ENCODE results near the gene ADPRS.

DNA sequence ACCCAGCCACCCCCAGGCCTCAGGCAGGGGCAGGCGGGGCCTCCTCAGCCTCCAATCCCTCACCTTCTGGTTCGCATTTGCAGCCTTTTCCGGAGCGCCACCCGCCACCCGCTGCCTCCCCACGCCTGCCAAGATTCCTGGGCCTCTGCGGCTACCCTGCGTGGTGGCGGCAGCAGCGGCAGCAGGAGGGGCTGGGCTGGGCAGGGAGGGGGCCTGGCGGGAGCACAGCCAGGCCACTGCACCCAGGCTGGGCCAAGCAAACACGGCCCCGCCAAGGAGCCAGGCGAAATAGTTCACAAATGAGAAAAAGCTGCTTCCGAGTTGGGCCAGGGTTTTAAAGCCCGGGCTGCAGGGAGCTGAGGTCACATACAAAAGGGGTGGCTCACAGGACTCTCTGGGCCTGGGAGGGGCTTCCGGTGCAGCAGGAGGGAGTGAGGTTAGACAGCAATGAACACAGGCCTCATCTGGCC is 26.5 kb downstream of the ADPRS start:
- TF ChIP-seq, protein P1, sequence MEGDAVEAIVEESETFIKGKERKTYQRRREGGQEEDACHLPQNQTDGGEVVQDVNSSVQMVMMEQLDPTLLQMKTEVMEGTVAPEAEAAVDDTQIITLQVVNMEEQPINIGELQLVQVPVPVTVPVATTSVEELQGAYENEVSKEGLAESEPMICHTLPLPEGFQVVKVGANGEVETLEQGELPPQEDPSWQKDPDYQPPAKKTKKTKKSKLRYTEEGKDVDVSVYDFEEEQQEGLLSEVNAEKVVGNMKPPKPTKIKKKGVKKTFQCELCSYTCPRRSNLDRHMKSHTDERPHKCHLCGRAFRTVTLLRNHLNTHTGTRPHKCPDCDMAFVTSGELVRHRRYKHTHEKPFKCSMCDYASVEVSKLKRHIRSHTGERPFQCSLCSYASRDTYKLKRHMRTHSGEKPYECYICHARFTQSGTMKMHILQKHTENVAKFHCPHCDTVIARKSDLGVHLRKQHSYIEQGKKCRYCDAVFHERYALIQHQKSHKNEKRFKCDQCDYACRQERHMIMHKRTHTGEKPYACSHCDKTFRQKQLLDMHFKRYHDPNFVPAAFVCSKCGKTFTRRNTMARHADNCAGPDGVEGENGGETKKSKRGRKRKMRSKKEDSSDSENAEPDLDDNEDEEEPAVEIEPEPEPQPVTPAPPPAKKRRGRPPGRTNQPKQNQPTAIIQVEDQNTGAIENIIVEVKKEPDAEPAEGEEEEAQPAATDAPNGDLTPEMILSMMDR (IDR thresholded peaks at IDR 0.05), result no peak
- TF ChIP-seq POLR2AphosphoS5 (IDR thresholded peaks at IDR 0.05) (peak; percentile 34), EP300 (IDR thresholded peaks at IDR 0.05) (no peak)

Measured in gastroesophageal sphincter (tissue), 3 donors.